IPS-NIHi7 (cell line): ENCODE measurements around the gene MAP1B.

Experiments
- DNase-seq: peaks from one replicate; pipeline ENCODE4 v3.0.0; 2012; ENCODE audit warnings: mixed read lengths; ENCODE audit errors: extremely low spot score

Gene MAP1B

DNA sequence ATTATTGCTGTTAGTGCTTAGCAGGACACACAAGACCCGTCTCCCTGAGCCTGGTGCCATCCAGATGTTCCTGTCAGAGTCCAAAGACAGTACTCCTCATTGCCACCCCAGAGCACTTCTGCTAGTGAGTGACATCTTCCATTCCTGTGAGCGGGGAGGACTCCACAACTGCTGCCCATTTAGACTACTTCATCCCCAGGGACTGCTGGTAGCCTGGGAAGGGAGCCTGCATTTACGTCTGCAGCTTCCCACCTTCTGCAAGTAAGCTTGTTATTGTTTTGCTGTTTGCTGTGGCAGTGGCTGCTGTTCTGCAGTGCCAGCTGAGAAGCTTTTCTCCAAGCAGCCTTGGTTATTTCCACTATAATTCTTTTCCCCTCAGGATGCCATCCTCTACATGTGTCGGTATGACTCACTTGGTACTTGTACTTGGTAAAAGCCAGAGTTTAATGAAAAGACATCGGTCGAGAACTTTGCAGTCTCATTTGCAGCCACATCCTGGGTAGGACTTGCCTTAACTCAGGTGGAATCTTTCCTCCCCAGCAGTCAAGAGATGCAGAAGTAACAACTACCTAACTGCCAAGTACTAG is 10.6 kb upstream of the MAP1B start:
- DNase-seq: no peak

DNA sequence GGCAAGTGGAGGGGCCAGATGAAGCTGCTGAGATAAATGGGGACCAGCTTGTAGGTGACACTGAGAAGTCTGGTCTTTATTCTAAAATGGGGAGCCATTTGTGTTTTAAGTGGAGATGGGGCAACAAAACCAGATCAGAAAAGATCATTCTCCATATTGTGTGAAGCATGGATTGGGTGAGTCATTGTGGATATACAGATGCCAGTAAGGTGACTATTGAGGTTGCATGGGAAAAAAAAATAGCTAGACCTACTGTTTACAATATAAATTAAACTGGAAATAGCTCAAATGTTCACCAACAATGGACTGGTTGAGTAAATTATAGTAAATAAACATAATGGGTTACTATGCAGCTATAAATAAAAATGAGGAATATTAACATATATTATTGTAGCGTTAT is 5.4 kb upstream of the MAP1B start:
- DNase-seq: no peak

DNA sequence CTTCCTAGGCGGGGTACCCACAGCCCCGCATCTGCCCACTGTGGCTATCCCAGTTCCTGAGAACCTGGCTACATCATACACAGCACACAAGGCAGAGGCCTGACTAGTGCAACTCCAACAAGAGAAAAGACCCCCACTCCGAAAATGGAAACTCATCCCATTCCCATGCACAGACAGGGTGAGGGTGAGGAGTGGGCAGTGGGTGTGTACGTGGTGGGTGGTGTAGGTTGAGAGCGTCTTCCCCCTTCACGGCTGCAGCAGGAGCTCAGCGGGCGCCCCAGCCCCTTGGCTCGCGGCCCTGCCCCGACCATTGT is 501 bp upstream of the MAP1B start:
- no peak for DNase-seq

DNA sequence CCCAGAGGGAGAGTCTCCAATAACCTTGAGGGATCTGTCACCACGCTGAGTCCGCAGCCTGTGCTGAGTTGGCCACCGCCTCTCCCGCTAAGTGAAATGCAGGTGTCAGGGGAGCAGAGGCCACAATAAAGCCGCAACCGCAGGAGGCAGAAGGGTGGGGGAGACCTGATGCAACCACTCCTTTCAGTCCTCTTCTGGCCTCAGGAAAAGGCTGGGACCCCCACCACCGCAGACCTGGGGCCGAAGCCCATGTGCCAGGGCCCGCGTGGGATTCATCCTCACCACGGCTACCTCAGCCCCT is 576 bp downstream of the MAP1B start:
- peak; percentile 33 for DNase-seq

DNA sequence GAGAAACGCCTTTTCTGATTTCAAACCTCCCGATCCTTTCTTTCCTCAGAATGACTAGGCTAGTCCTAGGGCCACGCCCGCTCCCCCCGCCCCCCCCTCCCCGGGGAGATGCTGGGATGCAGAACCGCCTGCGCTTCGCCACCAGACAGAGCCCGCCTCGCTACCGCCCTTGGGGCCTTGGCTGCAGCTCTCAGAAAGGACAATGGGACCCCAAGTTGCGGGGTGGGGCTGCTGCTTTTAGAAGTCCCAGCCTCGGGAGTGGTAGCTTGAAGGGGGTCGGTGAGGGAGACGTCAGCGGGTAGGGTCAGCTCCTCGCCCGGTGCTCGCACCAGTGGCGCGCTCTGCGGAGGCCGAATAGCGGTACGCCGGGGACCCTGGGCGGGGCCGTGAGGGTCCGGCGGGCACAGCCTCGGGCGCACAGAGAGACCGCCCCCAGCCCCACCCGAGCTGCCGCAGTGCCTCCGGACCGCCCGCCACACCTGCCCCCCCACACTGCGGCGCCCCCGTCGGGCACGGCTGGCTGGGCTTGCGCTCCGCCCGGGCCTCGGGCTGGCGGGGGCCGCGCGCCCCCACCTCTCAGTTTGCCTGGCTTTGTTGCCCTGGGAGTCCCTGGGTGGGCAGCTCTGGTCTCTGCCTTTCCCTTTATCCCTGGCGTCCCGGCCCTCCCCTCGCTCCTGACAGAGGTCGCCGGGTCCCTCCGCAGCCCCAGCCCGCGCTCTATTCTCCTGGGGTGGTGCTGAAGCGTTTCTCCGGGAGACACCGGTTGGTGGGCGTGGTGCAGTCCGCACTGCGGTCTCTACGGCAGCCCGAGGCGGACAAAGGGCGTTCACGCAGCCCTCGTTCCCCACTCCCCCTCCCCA is 1.2 kb downstream of the MAP1B start:
- DNase-seq: peak; percentile 73

DNA sequence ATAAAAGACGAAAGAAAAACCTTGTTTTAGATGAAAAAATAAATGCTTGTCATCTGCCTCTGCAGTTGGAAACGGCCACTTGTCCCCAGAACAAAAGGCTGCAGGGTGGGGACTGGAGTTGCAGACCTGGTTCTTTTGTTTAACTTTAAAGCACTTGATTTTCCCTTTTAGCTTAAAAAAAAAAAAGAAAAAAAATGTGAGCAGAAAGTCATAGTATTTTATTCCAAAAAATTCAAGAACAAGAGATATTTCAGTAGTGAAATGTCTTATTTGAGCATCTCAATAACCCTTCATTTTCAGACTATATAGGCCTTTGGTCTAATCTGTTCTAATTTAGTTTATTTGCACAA is 1.8 kb downstream of the MAP1B start:
- no peak for DNase-seq

DNA sequence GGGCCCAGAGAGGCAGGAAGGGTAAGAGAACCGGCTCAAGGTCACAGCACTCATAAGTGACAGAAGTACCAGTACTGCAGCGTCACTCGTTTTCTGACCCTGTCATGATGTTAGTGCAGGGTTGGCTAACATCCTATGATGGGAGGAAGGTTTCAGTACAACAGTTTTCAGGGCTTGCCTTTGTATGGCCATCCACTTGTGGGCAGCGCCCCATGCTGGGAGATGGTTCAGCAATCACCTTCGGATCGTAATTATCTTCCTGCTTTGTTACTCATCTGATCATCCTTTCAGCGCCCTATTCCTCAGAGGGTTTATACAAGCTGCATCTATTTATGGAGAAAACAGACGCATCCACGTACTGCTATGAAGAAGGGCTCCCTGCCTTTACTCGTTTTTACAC is 2.4 kb downstream of the MAP1B start:
- DNase-seq: no peak

DNA sequence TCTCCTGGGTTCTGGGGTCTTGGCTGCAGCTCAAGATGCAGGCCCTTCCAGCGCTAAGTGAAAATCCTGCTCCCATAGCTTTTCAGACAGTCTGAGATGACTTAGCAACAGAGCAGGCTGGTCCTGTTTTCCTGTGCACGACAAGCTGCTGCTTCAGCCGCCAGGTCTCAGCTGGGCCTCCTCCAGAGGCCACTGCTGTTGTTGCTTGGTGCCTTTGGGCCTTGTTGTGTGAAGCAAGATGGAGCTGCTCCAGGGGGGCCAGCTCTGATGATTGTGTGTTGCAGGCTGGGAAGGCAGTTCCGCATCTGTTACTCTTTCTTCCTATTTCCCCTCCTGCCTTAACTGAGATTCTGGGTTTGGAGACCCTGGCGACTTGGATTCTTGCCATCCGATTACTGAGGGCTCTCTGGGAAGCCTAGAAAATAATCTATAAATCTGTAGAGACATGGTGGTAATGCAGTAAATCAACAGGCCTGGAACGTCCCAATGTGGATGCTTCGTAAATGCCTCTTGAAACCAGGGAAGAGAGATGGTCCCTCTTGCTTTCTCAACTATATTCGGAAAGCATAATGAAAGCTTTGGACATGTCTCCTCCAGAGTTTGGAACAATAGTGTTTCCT is 3.2 kb downstream of the MAP1B start:
- no peak for DNase-seq

DNA sequence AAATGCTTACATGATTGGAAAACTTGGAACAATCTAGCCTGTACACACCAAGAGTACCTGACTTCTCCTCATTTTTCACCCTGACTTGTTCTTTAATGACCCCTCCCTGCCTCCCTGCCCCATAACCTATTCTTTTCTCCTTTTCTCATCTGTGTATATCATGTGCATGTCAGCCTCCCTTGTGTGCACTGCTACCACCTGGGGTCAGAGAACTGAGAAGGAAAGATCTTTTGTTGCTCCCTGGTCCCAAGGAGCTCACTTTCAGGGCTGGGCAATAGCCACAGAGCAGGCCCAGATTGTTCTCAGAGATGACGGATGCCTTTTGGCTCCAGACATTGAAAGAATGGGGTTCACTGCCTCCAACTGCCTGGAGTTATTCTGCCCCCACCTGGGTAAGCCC is 5.1 kb downstream of the MAP1B start:
- no peak for DNase-seq

DNA sequence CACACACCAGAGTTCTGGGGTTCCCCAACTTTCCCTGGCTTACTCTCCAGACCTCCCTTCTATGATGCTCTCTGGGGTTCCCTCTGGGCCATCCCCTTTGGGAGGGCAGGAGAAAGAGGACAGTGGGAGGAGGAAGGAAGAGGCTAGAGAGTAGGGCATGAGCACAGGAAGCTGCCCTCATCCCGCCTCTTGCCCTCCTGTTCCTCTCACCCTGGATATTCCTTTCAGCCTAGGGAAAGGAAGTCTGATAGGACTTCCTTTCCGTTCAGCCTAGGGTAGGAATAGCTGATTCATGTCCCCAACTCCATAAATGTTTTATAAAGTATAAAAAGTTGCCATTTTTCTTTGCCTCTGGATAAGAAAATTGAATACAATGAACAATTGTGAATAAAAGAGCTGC is 7.4 kb downstream of the MAP1B start:
- no peak for DNase-seq

DNA sequence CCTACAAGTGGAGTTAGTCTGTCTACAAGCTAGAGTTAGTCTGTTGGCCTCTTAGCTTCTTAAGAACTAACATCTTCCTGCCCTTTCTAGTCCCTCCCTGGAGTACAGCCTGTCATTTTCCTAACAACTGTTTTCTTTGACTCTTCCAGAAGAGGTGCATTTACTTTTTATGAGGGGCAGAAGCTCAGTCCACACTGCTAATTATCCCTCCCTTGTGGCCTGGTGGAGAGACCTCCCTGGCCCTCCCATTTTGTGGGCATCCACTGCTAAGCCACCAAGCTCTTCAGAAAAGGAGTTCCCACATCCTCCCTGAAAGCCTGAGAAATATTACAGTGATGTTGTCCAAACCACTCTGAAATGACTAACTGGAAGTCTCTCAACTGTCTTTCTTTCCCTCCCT is 8.0 kb downstream of the MAP1B start:
- no peak for DNase-seq

DNA sequence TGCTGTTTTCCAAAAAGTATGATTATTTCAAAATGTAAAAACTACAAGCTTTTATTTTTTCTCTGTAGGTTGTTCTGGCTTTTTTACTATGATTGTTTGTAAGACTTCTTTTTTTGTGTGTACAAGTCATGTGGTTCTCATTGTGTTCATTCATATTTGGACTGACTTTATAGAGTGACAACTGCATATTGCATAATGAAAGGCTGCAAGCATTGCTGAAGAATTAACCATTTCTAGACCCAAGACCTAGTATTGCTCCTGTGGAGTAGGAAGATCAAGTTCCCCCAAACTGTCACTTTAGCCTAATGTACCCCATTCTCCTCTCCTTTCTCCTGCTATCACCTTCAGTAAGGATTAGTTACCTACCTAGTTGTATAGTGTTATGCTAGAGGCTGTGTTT is 10.0 kb downstream of the MAP1B start:
- no peak for DNase-seq

DNA sequence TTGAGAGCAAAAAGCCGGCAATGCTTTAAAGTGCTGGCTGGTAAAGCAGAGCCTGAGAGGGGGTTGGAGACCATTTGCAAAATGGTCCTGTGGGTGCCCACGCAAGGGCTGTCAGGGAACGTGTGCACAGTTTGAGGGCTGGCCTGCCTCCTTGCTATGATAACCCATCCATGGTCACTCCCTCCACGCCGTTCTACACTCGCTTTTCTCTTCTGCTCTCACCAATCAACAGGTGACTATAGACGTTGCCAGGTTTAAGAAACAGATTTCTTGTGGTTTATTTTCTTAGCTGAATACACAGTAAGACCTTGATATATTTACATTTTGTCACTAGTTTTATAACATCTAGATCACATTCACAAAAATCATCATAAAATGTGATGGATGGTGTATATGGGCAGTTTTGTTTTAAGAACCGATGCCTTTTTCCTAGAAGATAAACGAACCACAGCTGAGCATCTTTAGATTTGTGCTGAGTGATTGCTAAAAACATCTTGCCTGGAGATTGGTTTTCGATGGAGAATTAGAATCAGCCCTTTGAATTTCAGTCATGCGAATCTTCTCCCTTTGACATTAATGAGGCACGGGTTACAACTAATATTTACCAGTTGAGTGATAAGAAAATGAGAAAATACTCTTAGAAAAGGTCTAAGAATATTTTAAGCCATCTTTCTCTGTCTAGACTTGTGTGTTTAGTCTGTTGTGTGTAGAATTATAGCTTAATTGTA is 13.9 kb downstream of the MAP1B start:
- DNase-seq: no peak

DNA sequence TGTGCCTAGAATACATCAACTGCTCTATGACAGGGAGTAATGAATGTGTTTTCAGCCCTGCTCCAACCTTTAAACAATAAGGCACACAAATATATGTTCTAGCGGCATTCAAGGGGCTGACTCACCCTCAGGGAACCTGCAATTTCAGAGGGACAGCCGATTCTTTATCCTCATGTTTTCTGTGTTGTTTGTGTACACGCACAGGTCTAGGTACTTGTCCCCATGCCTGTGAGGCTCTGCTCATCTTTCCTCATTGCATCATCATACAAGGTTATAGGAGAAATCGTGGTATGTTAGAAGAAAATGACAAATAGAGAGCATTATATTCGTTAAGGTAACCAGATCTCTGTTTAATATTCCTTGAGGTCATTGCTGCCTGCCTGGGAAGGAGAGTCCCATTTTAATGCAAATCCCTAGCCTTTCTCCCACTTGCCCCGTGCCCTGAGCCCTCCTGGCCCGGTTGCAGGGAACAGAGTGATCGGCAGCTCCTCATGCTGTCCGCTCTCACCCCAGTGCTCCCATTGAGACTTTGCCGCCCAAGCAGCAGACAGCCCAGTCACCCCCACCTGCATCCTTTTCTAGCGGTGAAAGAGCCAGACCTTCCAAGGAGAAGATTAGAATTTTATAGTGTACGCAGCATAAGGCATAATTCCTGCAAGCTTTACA is 14.6 kb downstream of the MAP1B start:
- DNase-seq: peak; percentile 28

DNA sequence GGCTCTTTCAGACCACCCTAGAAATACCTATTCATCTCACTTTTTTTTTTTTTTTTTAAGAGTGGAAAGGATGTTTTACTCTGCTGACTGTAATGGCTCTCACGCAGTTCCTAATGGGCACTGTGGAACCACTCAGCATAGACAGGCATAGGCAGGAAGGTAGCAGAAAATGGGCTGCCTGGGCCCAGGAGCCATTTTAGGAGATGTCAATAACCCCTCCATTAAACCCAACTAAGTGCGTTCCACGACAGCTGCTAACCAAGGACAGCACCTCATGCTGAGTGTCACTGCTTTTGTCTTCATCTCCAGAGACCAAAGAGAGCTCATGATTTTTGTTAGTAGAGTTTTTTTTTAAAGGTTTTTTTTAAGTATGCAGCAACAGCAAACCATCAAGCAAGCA is 15.3 kb downstream of the MAP1B start:
- no peak for DNase-seq

DNA sequence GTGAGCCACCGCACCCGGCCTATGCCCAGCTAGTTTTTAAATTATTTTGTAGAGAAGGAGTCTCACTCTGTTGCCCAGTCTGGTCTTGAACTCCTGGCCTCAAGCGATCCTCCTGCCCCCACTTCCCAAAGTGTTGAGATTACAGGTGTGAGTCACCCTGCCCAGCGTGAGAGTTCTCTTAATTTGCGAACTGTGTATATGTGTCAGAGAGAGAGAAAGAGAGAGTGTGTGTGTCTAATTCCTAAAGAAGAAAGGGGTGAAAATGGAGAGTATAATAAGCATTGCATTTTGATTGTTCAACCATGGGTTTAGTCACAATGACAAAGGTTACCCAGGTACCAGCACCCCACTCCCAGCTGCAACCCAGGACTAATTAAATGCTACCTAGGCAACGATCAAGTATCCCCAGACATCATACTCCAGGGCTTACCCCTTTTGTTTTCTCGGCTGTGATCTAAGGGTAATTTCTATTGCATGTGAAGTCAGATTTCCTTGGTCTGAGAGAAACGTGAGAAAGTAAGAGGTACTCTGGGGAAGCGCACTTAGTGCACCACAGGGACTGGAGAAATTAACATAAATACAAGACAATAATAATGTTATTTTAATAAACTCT is 16.6 kb downstream of the MAP1B start:
- DNase-seq: no peak

DNA sequence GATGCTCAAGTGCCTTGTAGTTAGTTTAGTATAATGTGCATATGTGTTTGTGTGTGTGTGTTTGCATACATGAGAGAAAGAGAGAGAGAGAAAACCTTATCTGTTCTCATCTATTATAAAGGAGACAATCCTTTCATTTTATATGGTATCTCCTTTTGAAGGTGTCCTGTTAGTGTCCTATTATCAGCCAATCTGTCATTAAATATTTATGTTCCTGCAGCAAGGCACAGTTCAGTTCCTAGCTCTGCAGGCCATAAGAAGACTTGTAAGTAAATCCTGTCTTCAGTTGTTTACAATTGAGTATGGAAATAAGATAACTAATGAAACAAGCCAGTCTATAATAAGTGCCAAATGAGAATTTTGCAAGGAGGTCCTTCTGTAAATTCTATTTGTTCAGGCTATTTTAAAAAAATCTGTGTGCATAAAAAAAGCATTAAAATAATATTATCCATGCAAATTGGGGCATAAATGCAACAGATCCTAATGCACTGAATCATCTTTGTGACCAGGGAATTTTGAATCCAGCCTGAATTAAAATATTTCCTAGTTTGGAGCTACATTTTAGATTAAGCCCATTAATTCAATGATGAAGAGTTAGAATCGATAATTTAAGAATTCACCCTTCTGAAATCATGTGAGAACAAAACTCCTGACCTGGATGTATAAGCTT is 18.1 kb downstream of the MAP1B start:
- DNase-seq: no peak

DNA sequence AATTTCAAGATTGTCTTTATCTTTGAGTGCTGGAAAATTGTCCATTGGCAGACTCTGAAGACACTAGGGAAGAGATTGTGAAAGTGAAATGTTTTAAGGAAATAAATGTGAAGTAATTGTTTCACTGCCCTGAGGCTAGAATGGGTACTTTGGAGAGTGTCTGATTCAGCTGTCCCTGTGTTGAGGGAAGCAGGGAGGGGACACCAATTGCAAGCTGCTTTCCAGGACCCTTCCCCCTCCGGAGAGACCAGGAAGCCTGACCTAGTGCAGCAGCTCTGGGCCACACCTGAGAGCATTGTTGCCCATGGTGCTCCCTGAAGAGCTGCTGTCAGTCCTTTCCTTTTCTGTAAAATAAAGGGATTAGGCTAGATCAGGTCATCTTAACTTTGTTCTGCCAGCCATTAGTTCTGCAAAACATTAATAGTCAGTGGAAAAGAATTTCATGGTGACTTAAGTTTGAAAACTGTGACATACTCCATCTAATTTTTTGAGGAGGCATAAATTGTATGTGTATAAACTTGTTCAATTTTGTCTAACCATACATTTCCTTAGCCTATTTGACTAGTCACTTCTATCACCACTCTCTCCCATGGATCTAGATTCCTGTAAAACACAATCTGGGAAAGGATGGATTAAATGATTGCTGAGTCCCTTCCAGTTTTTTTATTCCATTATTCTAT is 18.8 kb downstream of the MAP1B start:
- peak; percentile 46 for DNase-seq

DNA sequence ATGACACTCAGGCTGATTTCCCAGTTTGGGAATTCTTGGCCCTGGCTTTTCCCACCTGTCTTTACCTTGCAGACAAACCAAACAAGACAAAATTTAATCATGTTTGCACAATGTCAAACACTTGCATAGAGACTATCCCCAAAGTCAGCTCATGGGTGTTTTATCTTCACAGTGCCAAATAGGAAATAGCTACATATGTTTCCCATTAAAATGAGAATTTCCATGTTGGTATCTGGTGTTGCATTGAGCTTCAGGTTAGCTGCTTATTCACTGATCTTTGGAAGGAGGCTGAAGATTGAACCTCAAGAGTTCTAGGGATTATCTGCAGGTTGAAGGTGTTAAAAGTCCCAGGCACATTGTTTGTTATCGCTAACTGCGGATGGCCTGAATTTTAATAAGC is 19.5 kb downstream of the MAP1B start:
- DNase-seq: no peak

DNA sequence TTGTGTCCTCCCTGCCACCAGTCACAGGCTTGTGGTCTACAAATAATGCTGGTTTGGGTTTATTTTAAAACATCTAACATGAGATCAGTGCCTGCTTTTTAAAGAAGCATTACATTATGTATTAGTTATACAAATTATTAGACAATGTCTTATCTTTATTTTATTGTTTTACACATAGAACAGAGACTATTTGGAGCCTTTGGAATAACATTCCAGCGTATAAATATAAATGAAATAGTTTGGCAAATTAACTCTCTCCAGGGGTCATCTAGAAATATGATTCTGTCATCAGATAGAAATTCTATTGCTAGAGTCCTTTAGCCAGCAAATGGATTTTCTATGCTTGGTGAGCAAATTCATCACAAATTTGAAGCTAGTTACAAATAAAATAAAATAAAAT is 22.4 kb downstream of the MAP1B start:
- DNase-seq: no peak

DNA sequence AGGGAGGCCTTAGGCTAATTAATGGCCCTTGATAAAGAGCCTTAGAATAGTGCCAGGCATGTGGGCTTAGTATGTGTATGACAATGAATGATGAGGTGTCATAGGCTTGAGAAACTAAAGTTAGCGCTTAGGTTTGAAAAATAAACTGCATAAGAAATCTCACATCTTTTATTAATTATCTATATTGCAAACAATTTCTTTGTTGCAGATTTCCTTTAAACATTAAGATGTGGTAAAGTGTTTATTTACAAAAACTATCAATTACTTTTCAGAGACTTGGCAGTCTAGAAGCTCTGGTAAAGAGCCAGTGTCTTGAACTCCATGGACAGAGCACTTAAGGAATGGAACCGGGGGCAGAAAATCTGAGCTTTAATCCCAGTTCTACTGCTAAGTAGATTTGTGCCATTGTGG is 23.1 kb downstream of the MAP1B start:
- no peak for DNase-seq
